ENCODE data around the gene HIP1. TPM values are rescaled to one million over a fixed set of nuclear protein-coding genes. Genes with fewer than 3 reads are reported as not detected.
"Not testable (repeated sequence)": the region's sequence is repeated elsewhere in the genome, so short reads cannot be mapped to it uniquely, and the experiment has no call there.

HIP1 gene
- total RNA-seq, 1 donor from 2014 or later: 19.3 TPM

DNA sequence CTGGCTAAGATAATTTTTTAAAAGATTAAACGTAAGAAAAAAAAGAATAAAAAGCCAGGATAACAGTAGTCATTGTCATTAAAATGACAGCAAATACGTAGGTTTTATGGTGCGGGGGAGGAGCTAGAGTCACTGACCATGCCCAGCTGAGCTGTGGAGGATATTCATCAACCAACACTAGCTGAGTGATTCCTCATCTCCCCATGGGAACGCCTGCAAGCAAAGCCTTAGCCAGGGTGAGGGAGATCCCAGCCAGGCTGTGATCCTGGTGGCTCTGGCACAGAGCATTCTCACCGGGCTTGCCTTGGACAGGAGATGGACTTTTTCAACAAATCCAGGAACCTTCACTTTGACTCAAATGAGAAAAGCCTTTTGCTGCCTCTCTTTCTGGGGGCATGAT, 94.2 kb downstream of the HIP1 start:
- DNase-seq (ENCODE audit: low spot score): no peak

DNA sequence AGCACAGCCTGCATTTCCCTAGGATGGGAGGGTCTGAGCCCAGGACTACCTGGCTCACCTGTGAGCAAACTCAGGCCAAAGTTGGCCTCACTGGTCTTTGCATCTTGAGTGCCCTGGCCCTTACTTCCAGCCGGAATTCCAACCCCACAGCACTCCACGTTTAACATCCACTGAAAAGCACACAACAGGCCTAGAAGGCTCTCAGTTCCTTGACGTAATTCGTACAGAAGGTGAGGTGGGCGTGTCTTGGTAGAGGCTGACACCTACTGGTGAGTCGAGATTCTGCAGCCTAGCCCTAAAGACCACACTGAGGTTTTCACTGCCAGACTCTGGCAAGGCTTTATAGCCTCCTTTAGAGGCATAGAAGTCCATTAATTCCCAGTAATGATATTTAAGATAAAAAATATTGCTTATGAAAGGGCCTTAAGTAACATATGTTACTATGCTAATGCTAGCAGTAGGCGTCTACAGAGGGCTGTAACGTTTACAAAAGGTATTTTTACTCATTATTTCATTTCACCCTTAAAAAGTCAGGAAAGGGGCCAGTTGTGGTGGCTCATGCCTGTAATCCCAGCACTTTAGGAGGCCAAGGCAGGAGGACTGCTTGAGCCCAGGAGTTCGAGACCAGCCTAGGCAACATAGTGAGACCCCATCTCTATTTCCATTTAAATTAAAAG, 95.8 kb downstream of the HIP1 start:
- DNase-seq (ENCODE audit: low spot score): peak; percentile 45

GRCh38 chr7:75640201-75640600, 98.5 kb downstream of the HIP1 start:
- no peak for DNase-seq (ENCODE audit: low spot score)

- no peak for DNase-seq (ENCODE audit: low spot score)
Observed at GRCh38 chr7:75639886-75640190, 98.9 kb downstream of the HIP1 start.

DNA sequence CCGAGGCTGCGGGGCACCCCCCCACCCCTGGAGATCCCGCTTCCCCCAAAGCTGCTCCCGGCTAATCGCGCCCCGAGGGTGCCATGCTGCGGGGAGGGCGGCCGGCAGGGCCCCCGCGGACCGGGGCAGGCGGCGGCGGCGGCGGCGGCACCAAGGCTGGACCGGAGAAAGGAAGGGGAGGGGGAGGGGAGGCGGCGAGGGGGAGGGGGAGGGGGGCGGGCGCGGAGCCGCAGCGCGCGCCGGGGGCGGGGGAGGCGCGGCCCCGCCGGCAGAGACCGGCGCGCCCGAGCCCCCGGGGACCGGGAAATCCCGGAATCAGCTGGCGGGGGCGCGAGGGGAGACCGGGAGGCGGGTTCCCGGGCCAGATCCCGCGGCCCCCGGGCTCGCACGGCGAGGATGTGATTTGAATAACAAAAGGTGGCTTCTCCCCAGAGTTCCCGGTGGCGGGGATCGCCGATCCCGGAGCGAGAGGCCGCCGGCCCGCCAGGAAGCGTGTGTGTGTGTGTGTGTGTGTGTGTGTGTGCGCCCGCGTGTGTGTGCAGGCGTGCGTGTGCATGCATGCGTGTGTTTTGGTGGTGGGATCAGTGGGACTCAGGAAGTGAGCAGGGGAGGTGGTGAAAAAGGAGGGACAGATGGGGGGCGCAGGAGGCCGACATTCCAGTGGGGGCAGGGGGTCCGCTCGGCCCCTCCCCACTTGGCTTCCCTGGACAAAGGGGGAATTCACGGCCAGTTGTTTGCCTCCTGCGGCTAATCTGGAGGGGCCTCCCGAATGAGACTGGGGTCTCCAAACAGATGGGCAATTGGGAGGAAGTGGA, 99.5 kb downstream of the HIP1 start:
- DNase-seq (ENCODE audit: low spot score): peak; percentile 42

GRCh38 chr7:75638594-75639070, 100.1 kb downstream of the HIP1 start:
- DNase-seq (ENCODE audit: low spot score): peak; percentile 31

DNA sequence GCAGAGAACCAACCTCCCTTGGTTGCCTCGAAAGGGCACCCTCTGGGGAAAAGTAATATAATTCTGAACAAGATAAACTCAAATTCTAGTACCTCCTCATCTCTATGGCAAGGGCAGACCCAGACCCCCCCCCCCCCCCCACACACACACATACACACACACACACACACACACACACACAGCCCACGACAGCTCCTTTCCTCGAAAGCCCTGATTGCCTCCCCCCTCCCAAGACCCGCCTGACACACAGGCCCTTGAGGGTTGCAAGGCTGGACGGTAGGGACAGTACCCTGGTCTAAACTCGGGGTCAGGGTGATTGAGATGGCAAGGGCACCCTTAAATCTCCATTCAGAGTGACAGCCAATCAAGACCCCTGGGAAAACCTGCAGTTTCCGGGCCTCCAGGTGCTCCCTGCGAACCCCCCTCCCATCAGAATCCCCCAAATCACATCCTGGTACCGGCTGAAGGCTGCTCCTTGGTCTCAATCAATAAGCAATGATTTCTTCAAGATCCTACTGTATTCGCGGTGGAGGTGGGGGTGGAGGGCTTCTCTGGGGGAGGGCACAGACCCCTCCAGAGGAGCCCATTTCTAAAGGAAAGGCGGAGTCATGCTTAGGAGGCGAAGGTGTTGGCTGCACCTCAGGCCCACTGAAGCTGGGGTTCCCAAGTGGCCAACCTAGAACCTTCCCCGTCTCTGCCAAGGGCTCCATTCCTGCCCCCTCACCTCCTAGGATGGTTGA, 100.7 kb downstream of the HIP1 start:
- no peak for DNase-seq (ENCODE audit: low spot score)

DNA sequence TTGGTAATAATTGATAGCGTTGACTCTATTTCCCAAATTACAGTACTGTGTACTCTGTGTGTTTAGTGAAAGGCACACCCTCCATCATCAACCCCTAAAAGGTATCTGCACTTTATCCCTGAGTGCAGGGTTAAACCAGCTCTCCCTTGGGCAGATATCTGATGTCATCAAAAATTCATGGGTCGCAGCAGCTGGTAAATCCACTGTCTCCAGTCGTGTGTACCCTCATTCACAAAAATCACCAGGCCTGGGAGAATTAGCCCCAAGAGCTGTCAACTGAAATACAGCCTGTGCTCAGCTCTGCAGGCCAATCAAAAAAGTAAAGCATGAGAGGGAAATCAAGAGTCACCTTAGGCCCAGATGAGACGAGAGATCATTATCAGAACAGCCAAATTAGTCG, 103.7 kb downstream of the HIP1 start:
- DNase-seq (ENCODE audit: low spot score): no peak

DNA sequence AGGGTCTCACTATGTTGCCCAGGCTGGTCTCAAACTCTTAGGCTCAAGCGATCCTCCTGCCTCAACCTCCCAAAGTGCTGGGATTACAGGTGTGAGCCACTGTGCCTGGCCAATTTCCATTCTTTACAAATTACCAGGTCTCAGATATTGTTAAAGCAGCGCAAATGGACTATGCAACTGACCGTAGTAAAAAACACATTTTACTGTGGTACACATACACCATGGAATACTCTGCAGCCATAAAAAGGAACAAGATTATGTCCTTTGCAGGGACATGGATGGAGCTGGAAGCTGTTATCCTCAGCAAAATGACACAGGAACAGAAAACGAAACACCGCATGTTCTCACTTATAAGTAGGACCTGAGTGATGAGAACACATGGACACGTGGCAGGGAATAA, 106.2 kb downstream of the HIP1 start:
- not testable (repeated sequence) for DNase-seq (ENCODE audit: low spot score)

DNA sequence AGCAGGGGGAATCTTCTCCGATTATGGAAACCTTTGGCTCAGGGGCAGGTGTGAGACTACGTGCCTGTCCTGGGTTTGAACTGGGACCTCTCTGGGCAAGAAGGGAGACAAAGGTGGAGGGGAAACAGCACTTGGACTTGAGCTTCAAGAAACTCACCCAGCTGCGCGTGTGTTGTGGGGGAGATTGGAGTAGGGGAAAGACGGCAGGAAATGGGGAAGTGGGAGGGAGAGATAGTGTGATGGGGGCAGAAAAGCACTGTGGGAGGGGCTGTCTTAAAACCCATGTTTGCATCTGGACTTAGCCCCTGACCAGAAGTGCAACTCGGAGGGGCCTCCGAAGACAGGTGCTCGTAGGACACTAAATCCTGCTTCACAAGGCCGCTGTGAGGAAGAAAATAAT, 107.0 kb downstream of the HIP1 start:
- DNase-seq (ENCODE audit: low spot score): no peak

GRCh38 chr7:75630549-75630948, 108.2 kb downstream of the HIP1 start:
- no peak for DNase-seq (ENCODE audit: low spot score)

DNA sequence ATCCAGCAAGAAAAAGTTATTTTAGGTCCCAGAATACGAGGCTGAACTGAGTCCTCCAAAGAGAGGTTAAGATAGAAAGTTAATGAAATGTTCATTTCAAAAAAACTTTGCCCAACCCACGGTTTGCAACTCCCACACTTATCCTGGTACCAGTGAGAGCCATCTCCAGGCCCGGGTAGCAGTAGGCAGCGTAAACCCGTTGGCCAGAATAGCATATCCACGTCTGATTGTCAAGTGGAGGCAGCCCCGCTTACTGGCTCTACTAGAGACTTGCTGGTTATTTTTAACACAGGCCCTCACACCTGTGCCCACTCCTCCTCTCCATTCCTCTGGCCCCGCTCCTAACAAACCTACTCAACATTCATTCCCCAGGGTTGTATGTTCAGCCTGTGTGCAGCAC, 109.7 kb downstream of the HIP1 start:
- DNase-seq (ENCODE audit: low spot score): no peak

DNA sequence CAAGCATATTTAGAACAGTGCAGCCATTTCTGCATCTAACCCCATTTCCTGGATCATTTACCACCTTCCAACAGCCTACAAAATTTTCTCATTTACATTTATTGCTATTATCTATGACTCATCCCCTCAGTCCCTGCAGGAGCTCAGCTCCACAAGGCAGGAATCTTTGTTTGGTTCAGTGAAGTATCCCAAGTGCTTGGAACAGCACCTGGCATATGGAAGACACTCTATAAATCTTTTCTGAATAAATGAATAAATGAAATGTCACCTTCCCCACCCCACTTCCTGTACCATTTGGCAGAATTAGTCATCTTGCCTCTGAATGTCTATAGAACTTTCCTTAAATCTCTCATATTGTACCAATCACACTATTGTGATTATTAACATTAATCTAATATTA, 110.7 kb downstream of the HIP1 start:
- DNase-seq (ENCODE audit: low spot score): no peak

DNA sequence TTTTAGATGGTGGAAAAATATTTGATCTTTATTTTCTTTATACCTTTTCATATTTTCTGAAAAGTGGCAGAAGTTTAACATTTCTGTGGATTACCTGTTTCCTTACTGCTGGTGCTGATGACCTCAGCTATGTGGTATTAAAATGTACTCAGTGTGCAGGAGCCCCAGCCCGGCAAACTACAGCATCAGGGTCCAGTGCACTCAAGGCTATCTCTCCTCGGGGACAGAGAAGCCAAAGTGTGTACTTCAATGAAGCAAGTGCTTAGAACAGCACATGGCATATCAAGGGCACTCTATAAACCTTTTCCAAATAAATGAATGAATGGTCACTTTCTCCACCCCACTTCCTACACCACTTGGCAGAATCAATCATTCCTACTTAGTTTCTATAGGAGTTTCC, 111.8 kb downstream of the HIP1 start:
- no peak for DNase-seq (ENCODE audit: low spot score)

- no peak for DNase-seq (ENCODE audit: low spot score)
Observed at GRCh38 chr7:75625868-75626267, 112.9 kb downstream of the HIP1 start.

DNA sequence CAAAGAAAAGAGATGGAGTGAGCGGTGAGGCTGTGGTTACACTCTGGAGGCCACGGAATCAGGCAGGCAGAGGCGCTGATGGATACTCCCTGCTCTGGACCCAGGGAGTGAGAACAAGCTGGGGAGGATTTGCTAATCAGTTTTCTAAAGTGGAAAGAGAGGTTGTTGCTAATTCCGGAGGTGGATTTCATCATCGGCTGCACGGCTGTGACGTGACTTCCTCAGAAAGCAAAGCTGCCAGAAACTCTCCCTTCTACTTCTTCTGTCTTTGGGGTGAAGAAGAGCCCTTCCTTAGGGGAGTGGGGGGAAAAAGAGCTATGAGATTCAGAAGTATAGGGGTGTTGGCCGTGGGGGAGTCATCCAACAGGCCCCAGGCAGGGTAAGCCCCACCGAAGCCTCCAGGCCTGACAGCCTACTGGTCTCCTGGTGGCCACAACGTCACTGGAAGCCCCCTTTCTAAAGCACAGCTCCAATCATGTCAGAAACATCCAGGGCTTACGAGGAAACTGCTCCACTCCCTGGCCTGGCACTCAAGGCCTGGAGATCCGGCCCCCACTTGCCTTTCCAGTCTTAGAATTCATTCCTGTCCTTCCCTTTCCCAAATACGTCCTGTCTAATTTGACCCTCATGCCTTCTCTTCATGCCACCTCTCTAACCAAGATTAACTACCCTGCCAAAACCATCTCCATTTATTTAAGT, 114.5 kb downstream of the HIP1 start:
- peak; percentile 36 for DNase-seq (ENCODE audit: low spot score)

GRCh38 chr7:75623390-75624133, 115.2 kb downstream of the HIP1 start:
- peak; percentile 13 for DNase-seq (ENCODE audit: low spot score)

DNA sequence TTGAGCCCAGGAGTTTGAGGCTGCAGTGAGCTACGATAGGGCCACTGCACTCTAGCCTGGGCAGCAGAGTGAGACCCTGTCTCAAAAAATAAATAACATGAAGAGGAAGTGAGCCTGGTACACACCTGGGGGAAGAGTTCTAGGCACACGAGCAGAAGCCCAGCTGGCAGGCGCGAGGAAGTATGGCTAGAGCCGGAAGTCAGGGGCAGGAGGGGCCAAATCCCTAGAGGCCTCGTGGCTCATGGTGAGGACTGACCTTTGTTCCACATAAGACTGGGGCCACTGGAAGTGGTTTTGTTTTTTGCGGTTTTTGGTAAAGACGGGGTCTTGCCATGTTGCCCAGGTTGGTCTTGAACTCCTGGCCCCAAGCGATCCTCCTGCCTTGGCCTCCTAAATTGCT, 117.6 kb downstream of the HIP1 start:
- no peak for DNase-seq (ENCODE audit: low spot score)

GRCh38 chr7:75619636-75620035, 119.1 kb downstream of the HIP1 start:
- no peak for DNase-seq (ENCODE audit: low spot score)

DNA sequence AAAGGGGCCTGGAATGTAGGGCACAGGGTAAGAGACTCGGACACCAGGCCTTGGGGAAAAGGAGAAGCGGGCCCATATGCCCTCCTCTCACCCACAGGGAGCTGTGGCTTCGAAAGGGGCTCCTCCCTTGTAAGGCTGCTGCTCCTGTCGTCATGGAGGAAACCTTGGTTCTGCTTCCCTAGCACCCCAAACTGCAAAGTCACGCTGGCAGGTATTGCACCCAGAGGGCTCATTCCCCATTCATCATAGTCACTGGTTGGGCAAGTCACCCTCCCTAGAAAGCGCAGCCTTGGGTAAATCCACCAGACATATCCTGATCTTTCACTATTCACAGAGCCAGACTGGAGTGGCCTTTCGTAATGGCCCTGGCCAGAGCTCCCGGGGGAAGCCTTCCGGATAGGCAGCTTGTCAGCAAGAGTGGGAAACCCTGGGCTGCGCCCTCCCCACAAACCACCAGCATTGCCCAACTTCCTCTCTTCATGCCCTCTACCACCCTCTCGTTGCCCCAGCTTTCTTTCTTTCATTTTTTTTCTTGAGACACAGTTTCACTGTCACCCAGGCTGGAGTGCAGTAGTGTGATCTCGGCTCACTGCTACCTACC, 121.0 kb downstream of the HIP1 start:
- peak; percentile 45 for DNase-seq (ENCODE audit: low spot score)
